K562 (cell line): ENCODE results near the gene NR2F6. TPM values are rescaled to one million over a fixed set of nuclear protein-coding genes. Genes with fewer than 3 reads are reported as not detected.

Source experiments
- ATF3 ChIP-seq, 2 experiments: fragments of 450-650 bp in 1 of 2; sonication (generic) in 1 of 2; formaldehyde crosslinking in 1 of 2; IDR thresholded peaks in 1 of 2; conservative IDR thresholded peaks in 1 of 2; 2 replicates each; pipeline versions ENCODE4 v1.6.1 to v1.8.1; 2016 to 2023; ENCODE audit warnings: mild to moderate bottlenecking in 2 of 2, moderate library complexity in 2 of 2, inconsistent platforms in 1 of 2, missing genetic modification reagents in 1 of 2
- ID3 ChIP-seq, 2 experiments: fragments of 250-450 bp in 1 of 2; fragments of 450-650 bp in 1 of 2; sonication (Bioruptor Pico) in 1 of 2; IDR thresholded peaks; 2 replicates each; pipeline versions ENCODE4 v1.6.1 to v1.8.0; 2016 to 2021; ENCODE audit warnings: mild to moderate bottlenecking in 2 of 2, moderate library complexity in 2 of 2, missing compliant biosample characterization in 1 of 2, missing genetic modification characterization in 1 of 2
- IRF1 ChIP-seq: sonication (generic); formaldehyde crosslinking; IDR thresholded peaks from 2 replicates; pipeline ENCODE4 v1.8.0; 2022; ENCODE audit warnings: missing genetic modification reagents, mild to moderate bottlenecking, borderline replicate concordance
- KHSRP ChIP-seq: fragments of 450-650 bp; IDR thresholded peaks from 2 replicates; pipeline ENCODE4 v1.6.1; 2017
- L3MBTL2 ChIP-seq: fragments of 450-650 bp; IDR thresholded peaks from 2 replicates; pipeline ENCODE4 v1.6.1; 2016; ENCODE audit warnings: mild to moderate bottlenecking, moderate library complexity
- MAFG ChIP-seq: fragments of 450-650 bp; conservative IDR thresholded peaks from 2 replicates; pipeline ENCODE4 v1.6.1; 2016; ENCODE audit warnings: missing genetic modification characterization, missing compliant biosample characterization
- NR1H2 ChIP-seq: sonication (generic); formaldehyde crosslinking; IDR thresholded peaks from 2 replicates; pipeline ENCODE4 v1.4.0; 2020; ENCODE audit warnings: mild to moderate bottlenecking, missing genetic modification reagents
- PTRF ChIP-seq: fragments of 450-650 bp; IDR thresholded peaks from 2 replicates; pipeline ENCODE4 v1.6.1; 2016; ENCODE audit warnings: mild to moderate bottlenecking, missing genetic modification characterization, missing compliant biosample characterization
- RCOR1 ChIP-seq, 2 experiments: IDR thresholded peaks; 2 replicates each; pipeline ENCODE4 v1.6.1; 2012; ENCODE audit warnings: low read depth in 2 of 2, low read length in 2 of 2, borderline replicate concordance in 1 of 2, improper control_type of control experiment in 1 of 2
- RFX5 ChIP-seq: IDR thresholded peaks from 2 replicates; pipeline ENCODE4 v1.6.1; 2011; ENCODE audit warnings: low read depth, mild to moderate bottlenecking, improper control_type of control experiment, low read length
- SIX5 ChIP-seq, 2 experiments: IDR thresholded peaks; 2 replicates each; pipeline ENCODE4 v1.6.1; 2011; ENCODE audit warnings: low read length in 2 of 2, borderline replicate concordance in 1 of 2, low read depth in 1 of 2, mild to moderate bottlenecking in 1 of 2, moderate library complexity in 1 of 2; ENCODE audit not compliant: insufficient read depth in 1 of 2
- SUPT5H ChIP-seq: fragments of 450-650 bp; IDR thresholded peaks from 2 replicates; pipeline ENCODE4 v1.6.1; 2016
- ZBTB26 ChIP-seq: fragments of 450-650 bp; formaldehyde crosslinking; IDR thresholded peaks from 2 replicates; pipeline ENCODE4 v1.4.0; 2022; ENCODE audit warnings: missing genetic modification characterization
- ZFX ChIP-seq: sonication (generic); formaldehyde crosslinking; IDR thresholded peaks from 2 replicates; pipeline ENCODE4 v1.8.0; 2022; ENCODE audit warnings: mild to moderate bottlenecking, missing genetic modification reagents, moderate library complexity
- polyA plus RNA-seq, 8 experiments: library from polyadenylated mRNA; depleted of rRNA in 4 of 8; stranded (reverse) in 5 of 8; unstranded in 3 of 8; fragments of >200 nt; fragmentation: Nextera tagmentation in 2 of 8; fragmentation: Illumina TruSeq in 1 of 8; extraction: Ambion mirVana in 2 of 8; extraction: Trizol in 1 of 8; gene quantifications; 2 replicates each; pipeline versions ENCODE4 v1.2.1 to v1.2.3, GENCODE V29; 2011 to 2014; ENCODE audit warnings: inconsistent platforms in 1 of 8, missing spikeins in 1 of 8
- total RNA-seq, 7 experiments: library from RNA; depleted of rRNA in 6 of 7; stranded (reverse); fragments of >200 nt in 6 of 7; fragmentation: Illumina TruSeq in 2 of 7; extraction: Trizol in 2 of 7; gene quantifications; 2 replicates each; pipeline versions ENCODE4 v1.2.1 to v1.2.3, GENCODE V29; 2011 to 2021; ENCODE audit warnings: low replicate concordance in 1 of 7
- TF ChIP-seq, protein P1 (sequence below), 2 experiments: fragments of 450-650 bp; IDR thresholded peaks; 2 replicates each; pipeline ENCODE4 v1.6.1; 2018; ENCODE audit warnings: mild to moderate bottlenecking in 2 of 2, low read depth in 1 of 2; ENCODE audit not compliant: partially characterized antibody in 2 of 2
- TF ChIP-seq, protein P2 (sequence below): sonication (generic); formaldehyde crosslinking; IDR thresholded peaks from 2 replicates; pipeline ENCODE4 v1.8.0; 2022; ENCODE audit warnings: mild to moderate bottlenecking, missing genetic modification reagents

NR2F6 gene
- total and polyA plus RNA-seq, 9 of the 15 experiments (the other 6 are each of a cell fraction or from before 2014, with no cell fraction given) = 0.76 to 97.5 (median 18.8) TPM

GRCh38 chr19:17220207-17220758 lies 25.4 kb downstream of the NR2F6 start (continued):
- TF ChIP-seq, protein P1, sequence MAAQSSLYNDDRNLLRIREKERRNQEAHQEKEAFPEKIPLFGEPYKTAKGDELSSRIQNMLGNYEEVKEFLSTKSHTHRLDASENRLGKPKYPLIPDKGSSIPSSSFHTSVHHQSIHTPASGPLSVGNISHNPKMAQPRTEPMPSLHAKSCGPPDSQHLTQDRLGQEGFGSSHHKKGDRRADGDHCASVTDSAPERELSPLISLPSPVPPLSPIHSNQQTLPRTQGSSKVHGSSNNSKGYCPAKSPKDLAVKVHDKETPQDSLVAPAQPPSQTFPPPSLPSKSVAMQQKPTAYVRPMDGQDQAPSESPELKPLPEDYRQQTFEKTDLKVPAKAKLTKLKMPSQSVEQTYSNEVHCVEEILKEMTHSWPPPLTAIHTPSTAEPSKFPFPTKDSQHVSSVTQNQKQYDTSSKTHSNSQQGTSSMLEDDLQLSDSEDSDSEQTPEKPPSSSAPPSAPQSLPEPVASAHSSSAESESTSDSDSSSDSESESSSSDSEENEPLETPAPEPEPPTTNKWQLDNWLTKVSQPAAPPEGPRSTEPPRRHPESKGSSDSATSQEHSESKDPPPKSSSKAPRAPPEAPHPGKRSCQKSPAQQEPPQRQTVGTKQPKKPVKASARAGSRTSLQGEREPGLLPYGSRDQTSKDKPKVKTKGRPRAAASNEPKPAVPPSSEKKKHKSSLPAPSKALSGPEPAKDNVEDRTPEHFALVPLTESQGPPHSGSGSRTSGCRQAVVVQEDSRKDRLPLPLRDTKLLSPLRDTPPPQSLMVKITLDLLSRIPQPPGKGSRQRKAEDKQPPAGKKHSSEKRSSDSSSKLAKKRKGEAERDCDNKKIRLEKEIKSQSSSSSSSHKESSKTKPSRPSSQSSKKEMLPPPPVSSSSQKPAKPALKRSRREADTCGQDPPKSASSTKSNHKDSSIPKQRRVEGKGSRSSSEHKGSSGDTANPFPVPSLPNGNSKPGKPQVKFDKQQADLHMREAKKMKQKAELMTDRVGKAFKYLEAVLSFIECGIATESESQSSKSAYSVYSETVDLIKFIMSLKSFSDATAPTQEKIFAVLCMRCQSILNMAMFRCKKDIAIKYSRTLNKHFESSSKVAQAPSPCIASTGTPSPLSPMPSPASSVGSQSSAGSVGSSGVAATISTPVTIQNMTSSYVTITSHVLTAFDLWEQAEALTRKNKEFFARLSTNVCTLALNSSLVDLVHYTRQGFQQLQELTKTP (IDR thresholded peaks at IDR 0.05; ENCODE audit: low read depth in 1 of 2, partially characterized antibody in 2 of 2) = no peak
- TF ChIP-seq ZFX = peak; percentile 93
- no peak for TF ChIP-seq ZBTB26 (CRISPR knock-in tag)
- no peak for TF ChIP-seq SIX5 (IDR thresholded peaks at IDR 0.05; ENCODE audit: borderline replicate concordance in 1 of 2, insufficient read depth in 1 of 2, low read depth in 1 of 2, low read length in 2 of 2)
- TF ChIP-seq KHSRP = no peak
- TF ChIP-seq ATF3 (IDR thresholded peaks at IDR 0.05) = peak; percentile 97
- TF ChIP-seq ATF3 (CRISPR knock-in tag; conservative IDR thresholded peaks at IDR 0.05) = no peak
- no peak for TF ChIP-seq PTRF (tag)
- peak; percentile 69 for TF ChIP-seq MAFG
- no peak for TF ChIP-seq RFX5
- peak; percentile 84 for TF ChIP-seq L3MBTL2
- TF ChIP-seq, protein P2, sequence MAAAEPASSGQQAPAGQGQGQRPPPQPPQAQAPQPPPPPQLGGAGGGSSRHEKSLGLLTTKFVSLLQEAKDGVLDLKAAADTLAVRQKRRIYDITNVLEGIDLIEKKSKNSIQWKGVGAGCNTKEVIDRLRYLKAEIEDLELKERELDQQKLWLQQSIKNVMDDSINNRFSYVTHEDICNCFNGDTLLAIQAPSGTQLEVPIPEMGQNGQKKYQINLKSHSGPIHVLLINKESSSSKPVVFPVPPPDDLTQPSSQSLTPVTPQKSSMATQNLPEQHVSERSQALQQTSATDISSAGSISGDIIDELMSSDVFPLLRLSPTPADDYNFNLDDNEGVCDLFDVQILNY (CRISPR knock-in tag) = no peak
- TF ChIP-seq ID3 (CRISPR knock-in tag; IDR thresholded peaks at IDR 0.05) = no peak
- TF ChIP-seq ID3 (tag; IDR thresholded peaks at IDR 0.05) = no peak
- peak; percentile 74 for TF ChIP-seq SUPT5H
- 0 out of 4 replicates have a peak, but pooled peaks of 1 of the 2 experiments have one; percentile 4 for TF ChIP-seq RCOR1 (IDR thresholded peaks at IDR 0.05; ENCODE audit: borderline replicate concordance in 1 of 2, low read depth in 2 of 2, low read length in 2 of 2)
- no peak for TF ChIP-seq IRF1
- no peak for TF ChIP-seq NR1H2 (CRISPR knock-in tag)
